Calu3 (cell line): ENCODE measurements around the gene AMZ1. TPM values are rescaled to one million over a fixed set of nuclear protein-coding genes. Genes with fewer than 3 reads are reported as not detected.

Experiments
- BruUV-seq: library from RNA; stranded (reverse); fragments of 400-500 nt; replicated peaks from 2 replicates; lab custom pipeline; 2021; lab: Mats Ljungman, UMichigan
- CTCF ChIA-PET: fragments of 300-600 bp; sonication (Branson Sonifier 250); formaldehyde crosslinking; loops from one replicate; lab custom pipeline; 2022; ENCODE audit warnings: antibody characterized with exemption; lab: Charles Lee
- DNase-seq: peaks from one replicate; pipeline ENCODE4 v3.0.0; 2022
- H3K27ac Mint-ChIP-seq: one replicate; pipeline ENCODE4 v1.8.0; 2022; ENCODE audit warnings: mixed read lengths; ENCODE audit not compliant: unreplicated experiment
- H3K27me3 Mint-ChIP-seq: one replicate; pipeline ENCODE4 v1.8.0; 2022; ENCODE audit warnings: mixed read lengths; ENCODE audit not compliant: unreplicated experiment
- H3K36me3 Mint-ChIP-seq: one replicate; pipeline ENCODE4 v1.8.0; 2022; ENCODE audit warnings: mild to moderate bottlenecking, moderate library complexity, mixed read lengths; ENCODE audit not compliant: insufficient read depth, unreplicated experiment
- H3K4me1 Mint-ChIP-seq: one replicate; pipeline ENCODE4 v1.8.0; 2022; ENCODE audit warnings: mild to moderate bottlenecking, low read depth, mixed read lengths; ENCODE audit not compliant: unreplicated experiment
- H3K4me3 Mint-ChIP-seq: one replicate; pipeline ENCODE4 v1.8.0; 2022; ENCODE audit warnings: mild to moderate bottlenecking, low read depth, moderate library complexity, mixed read lengths; ENCODE audit not compliant: unreplicated experiment
- H3K9me3 Mint-ChIP-seq: one replicate; pipeline ENCODE4 v1.8.0; 2022; ENCODE audit warnings: low read depth, mixed read lengths; ENCODE audit not compliant: unreplicated experiment
- CTCF ChIP-seq: fragments of 200-600 bp; IDR thresholded peaks from one replicate; pipeline ENCODE4 v1.8.0; 2022; ENCODE audit warnings: antibody characterized with exemption; ENCODE audit not compliant: unreplicated experiment
- intact Hi-C: fragments of 100-400 bp; cut with micrococcal nuclease; formaldehyde crosslinking; loops from one replicate; pipeline ENCODE4 v1.10.0; 2022; ENCODE audit not compliant: unreplicated experiment
- total RNA-seq: library from RNA; stranded (reverse); gene quantifications from 2 replicates; pipeline ENCODE4 v1.2.3, GENCODE V29; 2022

Gene AMZ1
- total RNA-seq, 1 experiment from 2014 or later, result 0.12 TPM

GRCh38 chr7:2650451-2650850 is 37.6 kb upstream of the AMZ1 start:
- intact Hi-C loops, result no loop called here
- no peaks in the 10 kb centered on the region for H3K9me3 Mint-ChIP-seq
- no peak overlapping the region for H3K27ac Mint-ChIP-seq
- no TSS peak for BruUV-seq
- peaks cover 55% of the 10 kb centered on the region for H3K36me3 Mint-ChIP-seq
- H3K4me1 Mint-ChIP-seq, result no peaks in the 10 kb centered on the region
- no peak for DNase-seq
- no peak overlapping the region for H3K4me3 Mint-ChIP-seq
- CTCF ChIA-PET, result interaction anchor here (1.0 kb wide), 1 partner anchor 10 kb away, joined by 5 read pairs; no protein-coding TSS in a partner anchor
- TF ChIP-seq CTCF, result no peak
- no peaks in the 10 kb centered on the region for H3K27me3 Mint-ChIP-seq

DNA sequence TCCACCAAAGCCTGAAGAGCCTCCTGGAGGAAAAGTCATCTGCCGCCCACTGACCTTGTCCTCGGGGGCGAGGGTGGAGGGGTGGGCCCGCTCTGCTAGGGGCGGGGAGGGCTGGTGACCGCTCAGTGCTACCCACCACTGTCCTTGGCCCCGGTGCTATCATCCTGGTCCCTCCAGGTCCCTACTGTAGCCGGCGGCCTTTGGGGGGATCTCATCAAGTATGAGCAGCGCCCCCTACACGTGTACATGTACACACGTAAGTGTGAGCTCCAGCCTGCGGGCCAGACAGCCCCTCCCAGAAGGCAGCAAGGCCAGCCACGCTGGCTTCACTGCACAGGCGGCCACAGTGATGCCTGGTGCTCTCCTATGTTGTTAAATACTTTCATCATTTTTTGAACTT is 36.7 kb upstream of the AMZ1 start:
- no peaks in the 10 kb centered on the region for H3K27me3 Mint-ChIP-seq
- H3K4me3 Mint-ChIP-seq, result no peak overlapping the region
- no peak for DNase-seq
- H3K9me3 Mint-ChIP-seq, result no peaks in the 10 kb centered on the region
- BruUV-seq, result no TSS peak
- CTCF ChIA-PET, result interaction anchor here (1.0 kb wide), 1 partner anchor 11 kb away, joined by 5 read pairs; no protein-coding TSS in a partner anchor
- H3K36me3 Mint-ChIP-seq, result peaks cover 55% of the 10 kb centered on the region
- no peak for TF ChIP-seq CTCF
- no peaks in the 10 kb centered on the region for H3K4me1 Mint-ChIP-seq
- no peak overlapping the region for H3K27ac Mint-ChIP-seq
- intact Hi-C loops, result no loop called here

DNA sequence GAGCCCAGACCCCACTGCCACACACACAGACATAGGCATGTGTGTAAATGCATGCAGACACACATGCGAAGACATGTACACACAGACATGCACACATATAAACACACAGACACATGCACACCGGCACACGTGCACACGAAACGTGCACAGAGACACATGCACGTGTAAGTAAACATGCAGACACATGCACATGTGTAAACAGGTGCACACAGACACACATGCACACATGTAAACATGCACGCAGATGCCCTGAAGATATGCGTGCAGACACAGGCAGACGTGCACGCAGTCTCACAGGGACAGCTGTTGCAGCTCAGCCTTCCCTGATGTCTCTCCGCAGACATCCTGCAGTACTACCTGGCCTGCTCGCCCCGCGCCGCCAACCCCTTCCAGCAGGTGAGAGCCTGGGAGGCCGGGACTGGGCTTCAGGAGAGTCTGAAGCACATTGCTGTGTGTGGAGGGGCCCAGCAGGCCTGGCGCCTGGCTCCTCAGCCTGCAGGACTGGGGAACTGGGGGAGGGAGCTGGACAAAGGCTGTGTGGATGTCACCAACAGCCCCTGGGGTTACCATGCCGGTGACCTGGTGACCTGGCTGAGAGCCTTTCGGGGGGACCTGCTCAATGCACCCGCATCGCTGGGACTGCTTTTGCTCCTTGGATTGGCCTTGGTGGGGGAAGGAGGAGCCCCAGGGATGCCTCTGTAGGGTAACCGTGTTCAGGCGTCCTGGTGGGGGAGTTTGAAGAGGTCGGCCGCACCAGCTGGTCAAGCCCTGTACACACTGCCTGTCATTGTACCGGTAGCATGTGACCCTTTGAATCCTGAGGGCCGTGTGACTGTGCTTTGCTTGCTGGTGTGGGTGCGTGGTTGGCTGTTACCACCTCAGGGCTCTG is 35.9 kb upstream of the AMZ1 start:
- DNase-seq, result no peak
- Mint-ChIP-seq H3K4me3 (no peak overlapping the region), H3K27ac (no peak overlapping the region), H3K4me1 (no peaks in the 10 kb centered on the region), H3K27me3 (no peaks in the 10 kb centered on the region), H3K36me3 (peaks cover 58% of the 10 kb centered on the region), H3K9me3 (no peaks in the 10 kb centered on the region)
- CTCF ChIA-PET, result no interaction called here
- BruUV-seq, result no TSS peak
- no peak for TF ChIP-seq CTCF
- intact Hi-C loops, result no loop called here

GRCh38 chr7:2652736-2653060 is 35.3 kb upstream of the AMZ1 start:
- BruUV-seq, result no TSS peak
- intact Hi-C loops, result no loop called here
- Mint-ChIP-seq H3K9me3 (no peaks in the 10 kb centered on the region), H3K36me3 (peaks cover 62% of the 10 kb centered on the region), H3K27me3 (no peaks in the 10 kb centered on the region), H3K4me3 (no peak overlapping the region), H3K4me1 (no peaks in the 10 kb centered on the region), H3K27ac (no peak overlapping the region)
- TF ChIP-seq CTCF, result no peak
- DNase-seq, result no peak
- CTCF ChIA-PET, result no interaction called here
